Aorta (tissue), 5 donors: ENCODE results near the gene DENND1B. TPM values are rescaled to one million over a fixed set of nuclear protein-coding genes. Genes with fewer than 3 reads are reported as not detected.
"Not testable (repeated sequence)": the region's sequence is repeated elsewhere in the genome, so short reads cannot be mapped to it uniquely, and the experiment has no call there.

Experiments
- ATAC-seq: fragments of 200-7000 bp; cut with Tn5 transposase; one replicate; pipeline ENCODE4 v1.9.1; 2022; ENCODE audit warnings: moderate library complexity; ENCODE audit not compliant: low FRiP score
- DNase-seq, 2 donors: peaks; one replicate each; pipeline ENCODE4 v3.0.0-alpha.2; 2020
- H3K27ac ChIP-seq, 2 donors: one replicate each; pipeline ENCODE4 v1.5.1; 2013; ENCODE audit warnings: low read length in 2 of 2, mild to moderate bottlenecking in 2 of 2, moderate library complexity in 2 of 2, control low read depth in 1 of 2, inconsistent platforms in 1 of 2, low read depth in 1 of 2
- H3K27me3 ChIP-seq, 2 donors: one replicate each; pipeline ENCODE4 v1.6.1; 2013; ENCODE audit warnings: control low read depth in 1 of 2, low read length in 1 of 2, mild to moderate bottlenecking in 1 of 2, moderate library complexity in 1 of 2; ENCODE audit not compliant: insufficient read depth in 2 of 2, control insufficient read depth in 1 of 2
- H3K36me3 ChIP-seq, 2 donors: one replicate each; pipeline ENCODE4 v1.6.1; 2013; ENCODE audit warnings: control low read depth in 1 of 2, low read length in 1 of 2, mild to moderate bottlenecking in 1 of 2; ENCODE audit not compliant: insufficient read depth in 2 of 2, control insufficient read depth in 1 of 2
- H3K4me1 ChIP-seq, 2 donors: one replicate each; pipeline ENCODE4 v1.6.1; 2013; ENCODE audit warnings: low read length in 2 of 2, control low read depth in 1 of 2, mild to moderate bottlenecking in 1 of 2, moderate library complexity in 1 of 2; ENCODE audit not compliant: insufficient read depth in 2 of 2, control insufficient read depth in 1 of 2
- H3K4me3 ChIP-seq, 2 donors: one replicate each; pipeline ENCODE4 v1.5.1; 2013; ENCODE audit warnings: low read length in 2 of 2, control low read depth in 1 of 2, mild to moderate bottlenecking in 1 of 2
- H3K9me3 ChIP-seq: one replicate; pipeline ENCODE4 v1.6.1; 2013; ENCODE audit warnings: mild to moderate bottlenecking, low read length; ENCODE audit not compliant: control insufficient read depth
- WGBS, 2 donors: extraction: QIAGEN DNeasy Blood & Tissue Kit; methylation state at CpG; one replicate each; pipeline ENCODE4 v1.1.7; 2013; 5-methylcytosine and 5-hydroxymethylcytosine counted together
- intact Hi-C, 2 donors: fragments of 100-400 bp; cut with DNase I; formaldehyde crosslinking; loops; one replicate each; pipeline versions ENCODE4 v1.14.2 to v1.15.0; 2022
- polyA plus RNA-seq, 2 donors: library from polyadenylated mRNA; stranded (reverse); fragments of 200-250 nt; gene quantifications; one replicate each; pipeline ENCODE4 v1.2.3, GENCODE V29; 2013
- total RNA-seq, 2 donors: library from RNA; stranded (reverse); fragmentation: NEBNext Ultra II Directional; extraction: Animal tissue kit (Norgen Biotek cat#: 25700); gene quantifications; one replicate each; pipeline ENCODE4 v1.2.1, GENCODE V29; 2021
- donor health status: healthy with polysubstance abuse.
- donor health status: Bipolar disorder and iron deficiency.
- donor health status: DM: no; HTN: no; CAD: no.
- donor health status: DM: no; HTN: no; CAD: no.
- donor health status: DM: yes; HTN: yes; CAD: no.

Gene DENND1B
- total and polyA plus RNA-seq, 4 donors: 1.5 to 20.5 (median 7.9) TPM

- no peaks in the 10 kb centered on the region for H3K27me3 ChIP-seq
- H3K4me1 ChIP-seq: no peaks in the 10 kb centered on the region
- no peak overlapping the region for H3K4me3 ChIP-seq
- no peak for DNase-seq
- ATAC-seq: no peak
- no peaks in the 10 kb centered on the region for H3K36me3 ChIP-seq
- intact Hi-C loops: no loop called here
- 72 to 85% methylated on average over 4 of the region's 4 CpGs for WGBS, 2 donors
- no peaks in the 10 kb centered on the region for H3K9me3 ChIP-seq
- no peak overlapping the region for H3K27ac ChIP-seq
These were observed 7.1 kb downstream of the DENND1B start for GRCh38 chr1:197768014-197768805.

GRCh38 chr1:197763769-197764168 lies 11.5 kb downstream of the DENND1B start:
- Histone ChIP-seq H3K27ac (no peak overlapping the region), H3K4me3 (no peak overlapping the region), H3K27me3 (no peaks in the 10 kb centered on the region), H3K36me3 (no peaks in the 10 kb centered on the region), H3K9me3 (no peaks in the 10 kb centered on the region), H3K4me1 (no peaks in the 10 kb centered on the region)
- intact Hi-C loops: no loop called here
- no peak for ATAC-seq
- DNase-seq: no peak
- 62 to 63% methylated on average over 4 of the region's 4 CpGs for WGBS, 2 donors

DNA sequence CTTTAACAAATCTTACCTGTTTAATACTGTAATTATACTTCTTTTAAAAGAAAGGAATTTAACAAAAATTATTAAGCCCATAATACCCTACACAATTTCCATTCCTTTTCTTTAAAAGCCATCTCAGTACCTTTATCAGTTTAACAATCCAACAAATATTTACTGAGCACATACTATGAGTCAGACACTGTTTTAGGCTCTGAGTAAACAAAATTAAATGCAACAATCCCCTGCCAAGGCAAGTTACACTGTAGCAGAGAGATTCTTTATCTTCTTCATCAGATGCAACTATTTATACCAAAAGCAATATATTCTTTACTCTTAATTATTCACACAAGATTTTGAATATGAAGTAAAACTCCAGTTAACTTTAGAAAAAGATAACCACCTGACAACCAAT lies 12.0 kb downstream of the DENND1B start:
- no peak overlapping the region for H3K4me3 ChIP-seq

DNA sequence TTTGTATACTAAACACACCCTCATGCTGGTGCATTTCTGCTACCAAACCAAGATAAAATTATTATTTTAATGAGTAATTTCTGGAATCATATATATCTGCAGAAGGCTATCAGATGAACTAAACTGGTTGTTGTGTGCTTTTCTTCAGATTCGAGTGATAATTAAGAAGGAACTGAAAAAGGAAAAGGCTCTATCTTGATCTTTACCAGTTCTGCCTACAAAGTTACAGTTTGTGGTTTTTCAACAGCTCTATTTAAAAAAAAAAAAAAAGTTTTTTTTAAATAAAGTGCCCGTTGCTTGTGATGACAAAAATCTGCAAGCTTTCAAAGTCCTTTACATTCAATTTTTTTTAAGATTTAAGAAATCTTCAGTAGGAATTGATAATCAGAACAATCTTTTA lies 13.6 kb downstream of the DENND1B start:
- no peak for DNase-seq
- Histone ChIP-seq H3K27ac (no peak overlapping the region), H3K4me3 (no peak overlapping the region), H3K27me3 (no peaks in the 10 kb centered on the region), H3K4me1 (no peaks in the 10 kb centered on the region), H3K36me3 (no peaks in the 10 kb centered on the region), H3K9me3 (no peaks in the 10 kb centered on the region)
- WGBS, 2 donors: 68 to 75% methylated on average over 2 of the region's 2 CpGs
- ATAC-seq: no peak
- intact Hi-C loops: no loop called here

More for the DNA sequence above, 12.0 kb downstream of the DENND1B start:
- Histone ChIP-seq H3K9me3 (no peaks in the 10 kb centered on the region), H3K27me3 (no peaks in the 10 kb centered on the region), H3K27ac (no peak overlapping the region), H3K4me1 (no peaks in the 10 kb centered on the region), H3K36me3 (no peaks in the 10 kb centered on the region)
- intact Hi-C loops: no loop called here
- no peak for DNase-seq
- ATAC-seq: no peak

DNA sequence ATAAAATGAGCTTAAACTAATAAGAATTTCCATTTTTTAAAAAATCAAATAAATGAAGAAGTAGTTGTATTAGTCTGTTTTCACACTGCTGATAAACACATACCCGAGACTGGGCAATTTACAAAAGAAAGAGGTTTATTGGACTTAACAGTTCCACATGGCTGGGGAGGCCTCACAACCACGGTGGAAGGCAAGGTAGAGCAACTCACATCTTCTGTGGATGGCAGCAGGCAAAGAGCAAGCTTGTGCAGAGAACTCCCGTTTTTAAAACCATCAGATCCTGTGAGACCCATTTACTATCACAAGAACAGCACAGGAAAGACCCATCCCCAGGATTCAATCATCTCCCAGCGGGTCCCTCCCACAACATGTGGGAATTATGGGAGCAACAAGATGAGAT lies 19.7 kb downstream of the DENND1B start:
- H3K36me3 ChIP-seq, intact Hi-C loops, H3K27ac ChIP-seq, ATAC-seq, H3K27me3 ChIP-seq, H3K4me3 ChIP-seq, H3K4me1 ChIP-seq, DNase-seq, H3K9me3 ChIP-seq: not testable (repeated sequence)
- 76 to 83% methylated on average over 4 of the region's 4 CpGs for WGBS, 2 donors

GRCh38 chr1:197752652-197753164 lies 22.6 kb downstream of the DENND1B start:
- DNase-seq, H3K27ac ChIP-seq, H3K4me1 ChIP-seq, H3K36me3 ChIP-seq, H3K4me3 ChIP-seq, ATAC-seq, H3K9me3 ChIP-seq, H3K27me3 ChIP-seq, intact Hi-C loops: not testable (repeated sequence)
- 98% methylated on average over 6 of the region's 6 CpGs for WGBS, 2 donors

GRCh38 chr1:197750366-197750765 lies 24.9 kb downstream of the DENND1B start:
- ATAC-seq: no peak
- no peak for DNase-seq
- Histone ChIP-seq H3K27me3 (no peaks in the 10 kb centered on the region), H3K36me3 (peaks cover 0 to 2% of the 10 kb centered on the region in 2 donors), H3K9me3 (no peaks in the 10 kb centered on the region), H3K4me3 (no peak overlapping the region), H3K4me1 (no peaks in the 10 kb centered on the region), H3K27ac (no peak overlapping the region)
- intact Hi-C loops: no loop called here

DNA sequence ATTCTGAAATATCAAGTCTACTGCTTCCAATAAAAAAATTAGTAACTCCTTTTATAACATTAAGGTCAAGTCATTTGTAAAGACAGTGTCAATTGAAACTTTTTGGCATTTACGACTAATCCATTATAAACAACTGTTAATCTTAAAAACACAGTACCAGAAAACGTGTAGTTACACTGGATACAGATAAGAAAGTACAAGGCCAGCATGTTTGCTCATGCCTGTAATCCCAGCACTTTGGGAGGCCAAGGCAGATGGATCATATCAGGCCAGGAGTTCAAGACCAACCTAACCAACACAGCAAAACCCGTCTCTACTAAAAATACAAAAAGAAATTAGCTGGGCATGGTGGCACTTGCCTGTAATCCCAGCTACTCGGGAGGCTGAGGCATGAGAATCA lies 29.4 kb downstream of the DENND1B start:
- Histone ChIP-seq H3K9me3 (no peaks in the 10 kb centered on the region), H3K27me3 (no peaks in the 10 kb centered on the region), H3K27ac (no peak overlapping the region), H3K4me1 (no peaks in the 10 kb centered on the region), H3K4me3 (no peak overlapping the region), H3K36me3 (no peaks in the 10 kb centered on the region)
- intact Hi-C loops: no loop called here
- ATAC-seq: no peak
- WGBS, 2 donors: 72 to 73% methylated on average over 4 of the region's 4 CpGs
- DNase-seq: no peak

GRCh38 chr1:197744979-197745378 lies 30.3 kb downstream of the DENND1B start:
- no peaks in the 10 kb centered on the region for H3K27me3 ChIP-seq
- 93 to 96% methylated on average over 1 of the region's 1 CpG for WGBS, 2 donors
- DNase-seq (no peak), ATAC-seq (no peak)
- H3K4me3 ChIP-seq: no peak overlapping the region
- no peaks in the 10 kb centered on the region for H3K4me1 ChIP-seq
- no peak overlapping the region for H3K27ac ChIP-seq
- H3K36me3 ChIP-seq: no peaks in the 10 kb centered on the region
- intact Hi-C loops: no loop called here
- no peaks in the 10 kb centered on the region for H3K9me3 ChIP-seq
